GM18517 (cell line): ENCODE measurements around the gene CFAP68.

ENCODE experiments used
- ATAC-seq: cut with Tn5 transposase; IDR thresholded peaks from one replicate; pipeline ENCODE4 v1.9.1; 2021; ENCODE audit warnings: mild to moderate bottlenecking, moderate library complexity; ENCODE audit not compliant: unreplicated experiment

Gene CFAP68, protein sequence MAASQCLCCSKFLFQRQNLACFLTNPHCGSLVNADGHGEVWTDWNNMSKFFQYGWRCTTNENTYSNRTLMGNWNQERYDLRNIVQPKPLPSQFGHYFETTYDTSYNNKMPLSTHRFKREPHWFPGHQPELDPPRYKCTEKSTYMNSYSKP

DNA sequence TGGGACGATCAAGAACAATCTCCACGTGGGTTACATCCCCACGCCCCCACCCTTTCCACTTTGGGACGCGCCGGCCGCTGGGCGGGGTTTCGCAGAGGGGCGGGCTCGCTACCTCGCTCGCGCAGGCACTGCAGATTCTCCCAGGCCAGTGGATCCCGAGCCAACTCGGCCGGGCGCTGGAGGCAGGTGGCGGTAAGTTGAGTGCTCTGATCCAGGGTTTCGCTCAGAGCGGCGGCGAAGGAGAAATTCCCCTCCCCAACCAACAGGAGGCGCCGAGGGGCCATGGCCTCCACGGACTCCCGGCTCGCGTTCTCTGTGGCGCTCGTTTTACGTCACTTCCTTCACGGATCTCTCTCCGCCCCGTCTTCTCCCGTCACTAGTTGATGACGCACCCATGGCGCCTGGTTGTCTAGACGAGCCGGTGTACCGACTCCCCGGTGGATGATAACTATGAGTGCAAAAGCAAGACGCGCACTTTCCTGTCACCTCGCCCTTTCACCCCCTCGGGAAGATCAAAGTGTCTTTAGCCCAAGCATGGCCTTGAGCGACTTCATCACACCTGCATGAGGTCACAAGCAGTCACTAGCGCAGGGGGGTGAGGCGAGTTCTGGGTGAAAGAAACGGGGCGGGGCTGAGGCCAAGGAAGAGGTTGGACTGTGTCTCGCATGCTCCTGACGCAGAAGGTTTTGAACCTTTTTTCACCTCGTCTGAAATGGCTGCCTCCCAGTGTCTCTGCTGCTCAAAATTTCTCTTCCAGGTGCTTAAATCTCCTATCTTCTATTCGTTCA lies at the start of gene CFAP68, which contains the start of gene FDXACB1:
TSS of gene CFAP68 (plus strand) at position 693 of the 788 bp plus-strand sequence. CDS start at position 713, 20 bp downstream.
TSS of gene FDXACB1 (minus strand) at position 317 of the 788 bp plus-strand sequence. CDS start at position 284, 33 bp downstream.
- peak; percentile 89 for ATAC-seq

GRCh38 chr11:111833524-111833923 lies 45.8 kb upstream of the CFAP68 start:
- no peak for ATAC-seq

GRCh38 chr11:111834432-111835163 lies 44.7 kb upstream of the CFAP68 start:
- no peak for ATAC-seq

- ATAC-seq: no peak
Measured at GRCh38 chr11:111835665-111836064, 43.7 kb upstream of the CFAP68 start.

DNA sequence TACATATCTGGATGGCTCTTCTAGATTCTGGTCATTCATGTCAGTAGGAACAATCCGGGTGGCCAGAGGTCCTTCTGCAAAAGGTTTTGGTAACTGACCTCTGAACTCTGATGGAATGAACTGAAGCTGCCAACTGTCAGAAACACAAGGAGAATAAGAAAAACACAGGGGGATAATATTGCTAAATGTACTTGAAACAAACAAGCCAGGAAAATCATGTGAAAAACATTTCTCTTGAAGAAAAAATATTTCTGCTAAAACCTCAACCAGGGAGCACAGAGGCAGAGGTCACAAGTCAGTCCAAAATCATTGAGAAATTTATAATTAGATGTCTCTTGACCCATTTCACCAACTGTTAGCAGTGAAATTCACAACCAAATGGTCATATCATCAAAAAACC lies 43.2 kb upstream of the CFAP68 start:
- ATAC-seq: no peak

- no peak for ATAC-seq
Measured at GRCh38 chr11:111836721-111837120, 42.6 kb upstream of the CFAP68 start.

GRCh38 chr11:111837366-111837891 lies 41.9 kb upstream of the CFAP68 start:
- no peak for ATAC-seq

- ATAC-seq: no peak
Measured at GRCh38 chr11:111838054-111838453, 41.3 kb upstream of the CFAP68 start.

DNA sequence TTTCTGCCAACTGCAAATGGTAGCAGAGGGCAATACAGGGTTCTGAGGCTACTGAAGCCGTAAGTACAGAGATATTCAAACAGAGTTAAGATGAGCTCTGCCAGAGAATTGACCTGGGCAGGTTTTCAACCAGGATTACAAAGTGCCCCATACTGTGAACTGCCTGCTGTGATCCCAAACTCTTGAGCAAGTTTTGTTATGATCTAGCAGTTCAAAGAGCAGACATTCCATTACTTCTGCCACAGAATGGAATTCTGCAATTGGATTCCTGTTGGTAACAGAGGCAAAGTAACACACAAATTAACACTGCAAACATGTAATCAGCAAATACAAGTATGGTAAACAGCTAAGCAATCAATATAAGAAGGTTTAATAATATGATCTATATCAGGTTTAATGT lies 39.2 kb upstream of the CFAP68 start:
- ATAC-seq: no peak

GRCh38 chr11:111841370-111842053 lies 37.8 kb upstream of the CFAP68 start:
- peak; percentile 70 for ATAC-seq

GRCh38 chr11:111843661-111844060 lies 35.7 kb upstream of the CFAP68 start:
- no peak for ATAC-seq

DNA sequence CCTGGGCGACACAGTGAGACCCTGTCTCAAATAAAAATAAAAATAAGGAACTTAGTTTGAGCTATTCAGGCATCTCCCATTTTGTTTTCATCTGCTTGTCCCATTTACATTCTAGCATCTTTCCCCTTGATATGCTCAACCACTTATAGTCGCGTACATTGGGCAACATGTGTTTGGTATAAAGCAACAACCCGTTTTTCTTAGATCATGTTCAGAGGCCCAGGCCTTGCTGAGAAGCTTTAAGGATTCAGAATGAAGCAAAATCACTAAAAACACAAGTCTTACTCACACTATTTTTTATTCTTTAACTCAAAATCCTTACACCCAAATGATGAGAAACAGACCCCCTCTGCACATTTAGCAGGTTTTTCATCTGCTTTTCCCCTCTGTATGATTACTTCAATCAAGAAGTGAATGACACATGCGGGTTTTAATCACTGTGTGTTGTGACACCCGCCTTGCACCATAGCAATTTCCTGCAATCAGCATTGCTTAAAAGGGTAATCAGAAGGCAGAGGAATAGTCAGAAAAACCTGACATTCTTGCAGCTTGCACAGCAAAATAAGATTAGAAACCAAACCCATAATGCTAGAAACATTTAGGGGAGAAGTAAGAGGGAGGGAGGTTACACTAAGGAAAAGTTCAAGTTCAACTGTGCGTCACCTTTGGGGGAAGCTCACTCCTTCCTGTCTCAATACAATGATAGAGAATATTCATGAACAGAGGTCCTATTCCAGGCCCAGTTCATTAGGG lies 33.9 kb upstream of the CFAP68 start:
- ATAC-seq: no peak

DNA sequence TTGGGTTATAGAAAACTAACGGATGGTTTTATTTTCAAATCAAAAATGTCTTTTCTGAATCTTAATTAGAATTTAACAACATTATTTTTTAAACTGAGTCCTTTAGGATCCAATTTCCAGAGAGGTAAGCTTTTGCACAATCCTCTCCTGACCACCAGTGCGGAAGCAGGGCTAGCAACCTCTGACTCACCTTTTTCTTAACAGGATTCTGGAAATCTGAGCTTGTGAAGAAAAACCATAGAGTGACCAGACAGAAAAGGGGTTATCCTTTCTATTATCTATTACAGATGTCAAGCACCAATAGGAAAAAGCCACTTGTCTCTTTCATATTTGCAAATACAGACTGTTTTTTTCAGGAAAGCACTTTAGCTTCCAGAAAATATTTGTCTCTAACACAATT lies 33.3 kb upstream of the CFAP68 start:
- ATAC-seq: no peak

DNA sequence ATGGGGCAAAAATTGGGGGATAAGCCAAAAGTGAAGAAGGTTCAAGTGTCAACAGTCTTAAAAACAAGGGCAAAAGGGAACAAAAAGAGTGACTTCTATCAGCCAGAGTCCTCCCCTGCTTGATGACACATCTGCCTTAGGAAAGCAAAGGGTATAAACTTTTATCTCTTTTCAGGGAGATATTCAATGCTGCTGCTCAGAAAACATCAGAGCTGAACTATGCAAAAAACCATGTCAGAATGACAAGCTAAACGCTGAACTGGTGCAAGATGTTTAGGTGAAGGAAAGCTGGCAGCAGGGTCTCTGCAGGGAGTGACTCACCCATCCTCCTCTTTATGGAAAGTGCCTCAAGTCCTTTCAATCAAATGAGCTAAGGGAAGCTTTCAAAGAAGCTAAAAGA lies 32.7 kb upstream of the CFAP68 start:
- no peak for ATAC-seq

DNA sequence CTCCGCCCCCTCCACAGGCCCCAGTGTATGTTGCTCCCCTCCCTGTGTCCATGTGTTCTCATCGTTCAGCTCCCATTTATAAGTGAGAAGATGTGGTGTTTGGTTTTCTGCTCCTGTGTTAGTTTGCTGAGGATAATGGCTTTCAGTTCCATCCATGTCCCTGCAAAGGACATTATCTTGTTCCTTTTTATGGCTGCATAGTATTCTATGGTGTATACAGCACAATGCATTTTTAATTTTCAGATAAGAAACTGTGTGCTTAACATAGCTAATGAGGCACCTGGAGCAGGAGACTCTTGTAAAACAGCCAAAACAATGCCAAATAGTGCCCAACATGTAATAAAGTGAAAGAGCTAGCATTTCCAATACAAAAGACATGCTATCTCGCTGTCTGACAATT lies 29.7 kb upstream of the CFAP68 start:
- no peak for ATAC-seq

DNA sequence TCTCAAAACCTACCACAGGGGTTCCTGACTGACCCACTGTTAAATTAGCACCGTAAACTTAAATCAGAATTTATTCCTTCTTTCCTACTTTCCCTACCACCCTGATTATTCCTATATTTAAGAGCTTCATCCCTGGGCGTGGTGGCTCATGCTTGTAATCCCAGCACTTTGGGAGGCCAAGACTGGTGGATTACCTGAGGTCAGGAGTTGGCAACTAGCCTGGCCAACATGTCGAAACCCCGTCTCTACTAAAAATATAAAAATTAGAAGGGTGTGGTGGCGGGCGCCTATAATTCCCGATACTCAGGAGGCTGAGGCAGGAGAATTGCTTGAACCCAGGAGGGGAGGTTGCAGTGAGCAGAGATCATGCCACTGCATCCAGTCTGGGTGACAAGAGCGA lies 28.3 kb upstream of the CFAP68 start:
- ATAC-seq: no peak

DNA sequence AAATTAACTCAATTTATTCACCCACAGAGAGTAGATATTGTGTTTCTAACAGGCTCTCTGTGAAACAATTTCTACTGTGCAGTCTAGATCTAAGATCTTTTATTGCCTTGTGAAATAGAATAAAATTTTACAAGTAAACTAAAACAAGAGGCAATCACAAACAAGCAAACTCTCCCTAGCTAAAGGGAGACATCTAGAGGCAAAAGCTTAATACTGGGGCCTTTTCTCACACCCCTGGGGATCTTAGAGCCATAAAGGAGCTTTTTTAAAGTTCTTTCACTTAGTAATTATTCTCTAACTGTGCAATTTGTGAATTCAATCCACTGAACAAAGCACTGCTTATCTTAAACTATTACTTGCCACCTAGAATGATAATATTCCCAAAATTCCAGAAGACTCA lies 27.7 kb upstream of the CFAP68 start:
- ATAC-seq: no peak

DNA sequence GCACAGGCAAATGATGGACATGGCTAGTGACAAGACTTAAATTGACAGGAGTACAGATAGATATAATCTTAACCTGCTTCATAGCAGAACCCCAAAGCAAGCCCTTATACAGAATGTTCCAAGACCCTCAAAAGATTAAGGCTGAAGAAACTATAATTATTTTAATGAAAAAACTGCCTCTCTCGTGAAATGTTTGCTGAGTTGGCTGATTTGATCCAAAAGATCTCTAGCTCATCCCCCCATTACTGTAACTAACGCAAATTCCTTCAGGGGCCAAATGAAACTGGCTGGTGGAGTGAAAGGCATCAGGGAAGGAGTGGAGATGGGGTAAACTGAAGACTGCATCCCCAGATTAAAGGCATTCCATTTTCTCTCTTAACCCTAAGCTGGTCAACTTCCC lies 27.2 kb upstream of the CFAP68 start:
- ATAC-seq: no peak

- no peak for ATAC-seq
Measured at GRCh38 chr11:111855506-111855905, 23.8 kb upstream of the CFAP68 start.

GRCh38 chr11:111860257-111860656 lies 19.1 kb upstream of the CFAP68 start:
- ATAC-seq: no peak
